PC-9 (cell line): Measurements from ENCODE around the gene LYPD6B. TPM values are rescaled to one million over a fixed set of nuclear protein-coding genes. Genes with fewer than 3 reads are reported as not detected.
A peak's percentile ranks its signal among the peaks of the same experiment; 100 is the strongest.

Experiments
- BruUV-seq: library from RNA; stranded (reverse); fragments of 400-500 nt; replicated peaks from 2 replicates; lab custom pipeline; 2021; lab: Mats Ljungman, UMichigan
- CTCF ChIA-PET: fragments of 300-600 bp; sonication (Branson Sonifier 250); formaldehyde crosslinking; loops from one replicate; lab custom pipeline; 2022; ENCODE audit warnings: antibody characterized with exemption; lab: Charles Lee
- POLR2A ChIA-PET: fragments of 300-600 bp; sonication (Branson Sonifier 250); formaldehyde crosslinking; loops from one replicate; lab custom pipeline; 2022; ENCODE audit warnings: antibody characterized with exemption; ENCODE audit not compliant: unreplicated experiment; lab: Charles Lee
- DNase-seq, 2 experiments: peaks; one replicate each; pipeline versions ENCODE4 v3.0.0 to v3.0.0-alpha.2; 2015 to 2022; ENCODE audit warnings: mixed read lengths in 1 of 2
- H2AFZ ChIP-seq: fragments of 200-600 bp; sonication (generic); 2 replicates; pipeline ENCODE4 v1.8.1; 2017; ENCODE audit warnings: antibody characterized with exemption
- H3F3A ChIP-seq: fragments of 200-600 bp; sonication (generic); 2 replicates; pipeline ENCODE4 v1.8.1; 2017; ENCODE audit warnings: antibody characterized with exemption, mild to moderate bottlenecking, low read depth; ENCODE audit not compliant: insufficient read depth
- H3K27ac ChIP-seq: fragments of 200-600 bp; sonication (generic); 2 replicates; pipeline ENCODE4 v1.6.1; 2016; ENCODE audit warnings: mixed run types
- H3K27me3 ChIP-seq: fragments of 200-600 bp; sonication (generic); 2 replicates; pipeline ENCODE4 v1.6.1; 2016; ENCODE audit warnings: low read depth, mixed run types; ENCODE audit not compliant: insufficient read depth
- H3K36me3 ChIP-seq: fragments of 200-600 bp; sonication (generic); 2 replicates; pipeline ENCODE4 v1.6.1; 2016; ENCODE audit warnings: low read depth, mixed run types
- H3K4me1 ChIP-seq: fragments of 200-600 bp; sonication (generic); replicated peaks from 2 replicates; pipeline ENCODE4 v1.6.1; 2016; ENCODE audit warnings: mixed run types; ENCODE audit not compliant: insufficient read depth
- H3K4me2 ChIP-seq: fragments of 200-600 bp; sonication (generic); 2 replicates; pipeline ENCODE4 v1.6.1; 2017; ENCODE audit warnings: mixed run types
- H3K4me3 ChIP-seq: fragments of 200-600 bp; sonication (generic); 2 replicates; pipeline ENCODE4 v1.6.1; 2016; ENCODE audit warnings: mixed run types
- H3K79me2 ChIP-seq: fragments of 200-600 bp; sonication (generic); 2 replicates; pipeline ENCODE4 v1.6.1; 2017; ENCODE audit warnings: low read depth, mixed run types
- H3K9me2 ChIP-seq: fragments of 200-600 bp; sonication (generic); 2 replicates; pipeline ENCODE4 v1.8.1; 2017; ENCODE audit warnings: mild to moderate bottlenecking; ENCODE audit not compliant: insufficient read depth
- H3K9me3 ChIP-seq: fragments of 200-600 bp; sonication (generic); 2 replicates; pipeline ENCODE4 v1.8.1; 2016; ENCODE audit warnings: low read depth; ENCODE audit not compliant: insufficient read depth
- H4K20me1 ChIP-seq: fragments of 200-600 bp; sonication (generic); 2 replicates; pipeline ENCODE4 v1.8.1; 2017; ENCODE audit not compliant: insufficient read depth
- EZH2 ChIP-seq: fragments of 200-600 bp; sonication (generic); IDR thresholded peaks from 2 replicates; pipeline ENCODE4 v1.8.0; 2017; ENCODE audit warnings: antibody characterized with exemption, low read depth
- intact Hi-C: fragments of 100-400 bp; cut with micrococcal nuclease; formaldehyde crosslinking; loops from one replicate; pipeline ENCODE4 v1.10.0; 2022; ENCODE audit not compliant: unreplicated experiment
- total RNA-seq: library from RNA; stranded (reverse); gene quantifications from 2 replicates; pipeline ENCODE4 v1.2.3, GENCODE V29; 2021
- TF ChIP-seq, protein P1 (sequence below): fragments of 200-600 bp; sonication (generic); conservative IDR thresholded peaks from 2 replicates; pipeline ENCODE4 v1.6.1; 2017; ENCODE audit warnings: mixed run types, antibody characterized with exemption, mild to moderate bottlenecking, moderate library complexity

Gene LYPD6B
- total RNA-seq, 1 experiment from 2014 or later = 10.0 TPM

- intact Hi-C loops = no loop called here
Measured at GRCh38 chr2:149061133-149061745, 22.7 kb downstream of the LYPD6B start.

GRCh38 chr2:149062531-149062930 is 24.0 kb downstream of the LYPD6B start:
- Histone ChIP-seq H2AFZ (no peak overlapping the region), H3K27me3 (no peaks in the 10 kb centered on the region), H3K4me1 (peaks cover 37% of the 10 kb centered on the region), H3K4me3 (no peak overlapping the region), H3K4me2 (no peak overlapping the region), H3F3A (0 out of 2 replicates have a peak, but pooled peaks cover 3% of the 10 kb centered on the region), H3K9me2 (no peaks in the 10 kb centered on the region), H3K79me2 (peaks cover 45% of the 10 kb centered on the region), H3K27ac (no peak overlapping the region), H4K20me1 (no peaks in the 10 kb centered on the region), H3K36me3 (0 out of 2 replicates have a peak, but pooled peaks cover 3% of the 10 kb centered on the region), H3K9me3 (no peaks in the 10 kb centered on the region)
- TF ChIP-seq, protein P1, sequence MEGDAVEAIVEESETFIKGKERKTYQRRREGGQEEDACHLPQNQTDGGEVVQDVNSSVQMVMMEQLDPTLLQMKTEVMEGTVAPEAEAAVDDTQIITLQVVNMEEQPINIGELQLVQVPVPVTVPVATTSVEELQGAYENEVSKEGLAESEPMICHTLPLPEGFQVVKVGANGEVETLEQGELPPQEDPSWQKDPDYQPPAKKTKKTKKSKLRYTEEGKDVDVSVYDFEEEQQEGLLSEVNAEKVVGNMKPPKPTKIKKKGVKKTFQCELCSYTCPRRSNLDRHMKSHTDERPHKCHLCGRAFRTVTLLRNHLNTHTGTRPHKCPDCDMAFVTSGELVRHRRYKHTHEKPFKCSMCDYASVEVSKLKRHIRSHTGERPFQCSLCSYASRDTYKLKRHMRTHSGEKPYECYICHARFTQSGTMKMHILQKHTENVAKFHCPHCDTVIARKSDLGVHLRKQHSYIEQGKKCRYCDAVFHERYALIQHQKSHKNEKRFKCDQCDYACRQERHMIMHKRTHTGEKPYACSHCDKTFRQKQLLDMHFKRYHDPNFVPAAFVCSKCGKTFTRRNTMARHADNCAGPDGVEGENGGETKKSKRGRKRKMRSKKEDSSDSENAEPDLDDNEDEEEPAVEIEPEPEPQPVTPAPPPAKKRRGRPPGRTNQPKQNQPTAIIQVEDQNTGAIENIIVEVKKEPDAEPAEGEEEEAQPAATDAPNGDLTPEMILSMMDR = no peak
- no peak for TF ChIP-seq EZH2
- POLR2A ChIA-PET = no interaction called here
- intact Hi-C loops = no loop called here
- no peak for DNase-seq
- CTCF ChIA-PET = no interaction called here
- BruUV-seq = no TSS peak

More at GRCh38 chr2:149061133-149061745, 22.7 kb downstream of the LYPD6B start:
- BruUV-seq = no TSS peak
- H3K27ac ChIP-seq = no peak overlapping the region
- CTCF ChIA-PET = no interaction called here
- peaks cover 40% of the 10 kb centered on the region for H3K79me2 ChIP-seq
- H2AFZ ChIP-seq = no peak overlapping the region
- peaks cover 28% of the 10 kb centered on the region for H3K4me1 ChIP-seq
- H4K20me1 ChIP-seq = no peaks in the 10 kb centered on the region
- no peak for DNase-seq
- POLR2A ChIA-PET = no interaction called here
- H3K4me2 ChIP-seq = no peak overlapping the region
- 0 out of 2 replicates have a peak, but pooled peaks cover 6% of the 10 kb centered on the region for H3K36me3 ChIP-seq
- no peak overlapping the region for H3K4me3 ChIP-seq
- H3K27me3 ChIP-seq = no peaks in the 10 kb centered on the region
- no peak for TF ChIP-seq EZH2
- TF ChIP-seq, protein P1 = no peak
- H3F3A ChIP-seq = no peaks in the 10 kb centered on the region
- H3K9me2 ChIP-seq = no peaks in the 10 kb centered on the region
- H3K9me3 ChIP-seq = no peaks in the 10 kb centered on the region

- Histone ChIP-seq H3K27ac (no peak overlapping the region), H3K36me3 (no peaks in the 10 kb centered on the region), H4K20me1 (no peaks in the 10 kb centered on the region), H2AFZ (no peak overlapping the region), H3K27me3 (no peaks in the 10 kb centered on the region), H3K4me1 (peaks cover 44% of the 10 kb centered on the region), H3K79me2 (peaks cover 45% of the 10 kb centered on the region), H3K9me2 (no peaks in the 10 kb centered on the region), H3K9me3 (no peaks in the 10 kb centered on the region), H3K4me3 (no peak overlapping the region), H3F3A (peaks cover 10% of the 10 kb centered on the region), H3K4me2 (no peak overlapping the region)
- TF ChIP-seq, protein P1 = no peak
- TF ChIP-seq EZH2 = no peak
- intact Hi-C loops = no loop called here
- ChIA-PET CTCF (no interaction called here), POLR2A (no interaction called here)
- peak in 1 of 2 experiments; percentile 54 for DNase-seq
- no TSS peak for BruUV-seq
Measured at GRCh38 chr2:149063177-149063576, 24.7 kb downstream of the LYPD6B start.
